Fibroblast of lung (primary cell): ENCODE results near the gene FANCI. TPM values are rescaled to one million over a fixed set of nuclear protein-coding genes. Genes with fewer than 3 reads are reported as not detected.
A peak's percentile ranks its signal among the peaks of the same experiment; 100 is the strongest.

Experiments
- DNase-seq, 2 donors: peaks; one replicate each; pipeline versions ENCODE4 v3.0.0 to v3.0.0-alpha.2; 2010; ENCODE audit warnings: low read depth in 2 of 2
- H2AFZ ChIP-seq: 2 replicates; pipeline ENCODE4 v1.5.1; 2012; ENCODE audit warnings: low read length, control low read depth, inconsistent platforms
- H3K27ac ChIP-seq: 2 replicates; pipeline ENCODE4 v1.5.1; 2011; ENCODE audit warnings: low read length, control low read depth; ENCODE audit not compliant: insufficient read depth
- H3K27me3 ChIP-seq: 2 replicates; pipeline ENCODE4 v1.5.1; 2011; ENCODE audit warnings: mild to moderate bottlenecking, low read length; ENCODE audit not compliant: control insufficient read depth, insufficient read depth
- H3K36me3 ChIP-seq: 2 replicates; pipeline ENCODE4 v1.5.1; 2011; ENCODE audit warnings: low read length; ENCODE audit not compliant: control insufficient read depth, insufficient read depth
- H3K4me1 ChIP-seq: 2 replicates; pipeline ENCODE4 v1.5.1; 2011; ENCODE audit warnings: low read length; ENCODE audit not compliant: control insufficient read depth, insufficient read depth; ENCODE audit errors: extremely low read depth
- H3K4me2 ChIP-seq: 2 replicates; pipeline ENCODE4 v1.5.1; 2011; ENCODE audit warnings: low read length, control low read depth; ENCODE audit not compliant: insufficient read depth; ENCODE audit errors: extremely low read depth
- H3K4me3 ChIP-seq, 4 experiments: fragments of 200-600 bp in 1 of 4; sonication (generic) in 1 of 4; replicated peaks in 1 of 4; 2 replicates each; pipeline ENCODE4 v1.5.1; 2011 to 2016; ENCODE audit warnings: low read length in 4 of 4, low read depth in 3 of 4, mild to moderate bottlenecking in 3 of 4, control low read depth in 2 of 4, inconsistent platforms in 1 of 4, mixed read lengths in 1 of 4; ENCODE audit not compliant: insufficient read depth in 1 of 4; ENCODE audit errors: control extremely low read depth in 1 of 4
- H3K79me2 ChIP-seq: 2 replicates; pipeline ENCODE4 v1.5.1; 2012; ENCODE audit warnings: mild to moderate bottlenecking, low read length, inconsistent platforms; ENCODE audit not compliant: control insufficient read depth, insufficient read depth
- H3K9ac ChIP-seq: 2 replicates; pipeline ENCODE4 v1.5.1; 2011; ENCODE audit warnings: mild to moderate bottlenecking, low read length, control low read depth; ENCODE audit not compliant: insufficient read depth
- H3K9me3 ChIP-seq: 2 replicates; pipeline ENCODE4 v1.5.1; 2012; ENCODE audit warnings: low read depth, low read length; ENCODE audit not compliant: control insufficient read depth, insufficient read depth
- H4K20me1 ChIP-seq: 2 replicates; pipeline ENCODE4 v1.5.1; 2011; ENCODE audit warnings: low read length; ENCODE audit not compliant: control insufficient read depth, insufficient read depth; ENCODE audit errors: extremely low read depth
- EZH2 ChIP-seq: IDR thresholded peaks from 2 replicates; pipeline ENCODE4 v1.5.1; 2012; ENCODE audit warnings: low read length, control low read depth, mild to moderate bottlenecking; ENCODE audit errors: missing control alignments
- polyA minus RNA-seq: library from RNA; depleted of rRNA, polyadenylated mRNA; stranded (reverse); fragments of >200 nt; gene quantifications from 2 replicates; pipeline ENCODE4 v1.2.3, GENCODE V29; 2011; ENCODE audit warnings: low replicate concordance
- polyA plus RNA-seq, 2 donors: library from polyadenylated mRNA; depleted of rRNA in 1 of 2; stranded (reverse) in 1 of 2; unstranded in 1 of 2; fragments of >200 nt; gene quantifications; 2 replicates each; pipeline ENCODE4 v1.2.1, GENCODE V29; 2011 to 2012; ENCODE audit warnings: missing spikeins in 1 of 2
- total RNA-seq: library from RNA; depleted of rRNA; stranded (reverse); fragments of >200 nt; gene quantifications from 2 replicates; pipeline ENCODE4 v1.2.1, GENCODE V29; 2014
- TF ChIP-seq, protein P1 (sequence below), 2 donors: IDR thresholded peaks in 1 of 2; conservative IDR thresholded peaks in 1 of 2; 1 replicate in 1 of 2; 2 replicates in 1 of 2; pipeline ENCODE4 v1.5.1; 2011 to 2012; ENCODE audit warnings: low read length in 2 of 2, control low read depth in 1 of 2, inconsistent platforms in 1 of 2, low read depth in 1 of 2, mild to moderate bottlenecking in 1 of 2

FANCI gene
- total RNA-seq: 5.6 and 13.4 TPM in 2 replicates
- 12.6 and 36.3 TPM in 2 replicates for polyA plus RNA-seq
- polyA plus RNA-seq (2012): 10.3 and 28.3 TPM in 2 replicates
- polyA minus RNA-seq: 0.55 and 3.4 TPM in 2 replicates

DNA sequence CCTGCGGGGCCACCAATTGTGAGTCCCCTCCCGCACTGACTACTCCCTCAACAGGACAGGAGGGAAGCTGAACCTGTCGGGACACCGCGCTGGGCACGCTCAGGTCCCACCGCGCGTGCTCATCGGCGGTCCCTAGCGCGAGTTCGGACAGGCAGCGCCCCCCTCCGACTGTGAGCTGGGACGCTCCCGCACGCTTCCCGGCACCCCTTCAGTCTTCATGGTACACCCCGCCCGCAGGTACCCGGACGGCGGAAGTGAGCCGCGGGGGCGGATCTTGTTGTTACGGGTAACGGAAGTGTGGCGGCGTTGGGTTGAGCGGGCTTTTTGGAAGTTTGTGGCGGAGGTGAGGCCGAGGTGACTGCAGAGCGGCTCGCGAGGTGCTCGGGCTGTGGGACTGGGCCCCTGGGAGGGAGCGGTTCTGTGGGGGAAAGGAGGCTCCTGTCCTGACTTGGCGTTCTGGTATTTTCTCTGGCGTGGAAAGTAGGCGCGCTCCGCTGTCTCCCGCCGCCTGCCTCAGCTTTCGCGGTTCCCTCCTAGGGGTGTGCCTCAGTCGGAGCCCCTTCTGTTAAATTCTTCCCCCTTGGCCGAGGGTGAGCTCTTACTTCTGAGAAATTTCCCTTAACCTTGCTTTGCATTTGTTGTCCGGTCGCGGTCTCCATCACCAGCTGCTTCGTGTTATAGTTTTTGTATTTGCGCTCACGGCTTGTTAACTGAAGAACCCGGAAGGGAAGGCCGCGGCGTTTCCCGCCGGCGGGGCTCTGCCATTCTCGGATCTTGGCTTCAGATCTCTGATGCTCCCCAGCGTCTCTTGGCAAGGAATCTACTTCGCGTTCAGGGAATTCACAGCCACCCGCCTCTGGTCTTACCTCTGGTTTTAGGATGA, at the start of gene FANCI:
FANCI (plus strand) TSS at position 289 of the 883 bp plus-strand sequence. CDS start 3,669 bp downstream, outside the sequence.
- no peaks in the 10 kb centered on the region for H3K36me3 ChIP-seq
- peak within 1 kb of the TSS; percentile 83 for H3K4me2 ChIP-seq
- TF ChIP-seq, protein P1, sequence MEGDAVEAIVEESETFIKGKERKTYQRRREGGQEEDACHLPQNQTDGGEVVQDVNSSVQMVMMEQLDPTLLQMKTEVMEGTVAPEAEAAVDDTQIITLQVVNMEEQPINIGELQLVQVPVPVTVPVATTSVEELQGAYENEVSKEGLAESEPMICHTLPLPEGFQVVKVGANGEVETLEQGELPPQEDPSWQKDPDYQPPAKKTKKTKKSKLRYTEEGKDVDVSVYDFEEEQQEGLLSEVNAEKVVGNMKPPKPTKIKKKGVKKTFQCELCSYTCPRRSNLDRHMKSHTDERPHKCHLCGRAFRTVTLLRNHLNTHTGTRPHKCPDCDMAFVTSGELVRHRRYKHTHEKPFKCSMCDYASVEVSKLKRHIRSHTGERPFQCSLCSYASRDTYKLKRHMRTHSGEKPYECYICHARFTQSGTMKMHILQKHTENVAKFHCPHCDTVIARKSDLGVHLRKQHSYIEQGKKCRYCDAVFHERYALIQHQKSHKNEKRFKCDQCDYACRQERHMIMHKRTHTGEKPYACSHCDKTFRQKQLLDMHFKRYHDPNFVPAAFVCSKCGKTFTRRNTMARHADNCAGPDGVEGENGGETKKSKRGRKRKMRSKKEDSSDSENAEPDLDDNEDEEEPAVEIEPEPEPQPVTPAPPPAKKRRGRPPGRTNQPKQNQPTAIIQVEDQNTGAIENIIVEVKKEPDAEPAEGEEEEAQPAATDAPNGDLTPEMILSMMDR (conservative IDR thresholded peaks at IDR 0.05 in 1 of 2, IDR thresholded peaks at IDR 0.05 in 1 of 2; ENCODE audit: low read depth in 1 of 2, low read length in 2 of 2): peak; percentile 22 to 37
- TF ChIP-seq EZH2: no peak
- peaks cover 3% of the 10 kb centered on the region for H3K4me1 ChIP-seq
- peak within 1 kb of the TSS; percentile 57 for H3K9ac ChIP-seq
- peak within 1 kb of the TSS; percentile 62 to 95 (median 86) for H3K4me3 ChIP-seq
- H3K9me3 ChIP-seq: no peaks in the 10 kb centered on the region
- H4K20me1 ChIP-seq: no peaks in the 10 kb centered on the region
- peak; percentile 92 for DNase-seq
- peaks cover 2% of the 10 kb centered on the region for H3K27me3 ChIP-seq
- peak within 1 kb of the TSS; percentile 91 for H2AFZ ChIP-seq
- H3K79me2 ChIP-seq: peaks cover 16% of the 10 kb centered on the region
- H3K27ac ChIP-seq: peak within 1 kb of the TSS; percentile 46

DNA sequence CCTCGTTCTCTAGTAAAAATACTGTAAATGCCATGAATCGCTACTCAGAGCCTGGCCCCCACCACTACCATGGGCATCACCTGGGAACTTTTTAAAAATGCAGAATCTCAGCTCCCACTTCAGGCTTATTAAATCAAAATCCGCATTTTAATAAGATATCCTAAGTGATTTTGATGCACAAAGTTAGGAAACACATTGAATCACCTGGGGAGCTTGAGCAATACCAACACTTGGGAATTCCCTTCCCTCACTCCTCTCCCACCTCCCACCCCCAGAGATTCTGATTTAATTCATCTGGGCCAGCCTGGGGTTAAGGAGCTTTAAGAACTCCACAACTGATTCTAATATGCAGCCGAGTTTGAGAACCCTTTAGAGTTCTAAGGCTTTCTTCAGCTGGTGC, 49.2 kb upstream of the FANCI start:
- H3K27ac ChIP-seq: no peak overlapping the region
- no peaks in the 10 kb centered on the region for H3K9me3 ChIP-seq
- H3K9ac ChIP-seq: no peak overlapping the region
- no peaks in the 10 kb centered on the region for H3K27me3 ChIP-seq
- no peaks in the 10 kb centered on the region for H4K20me1 ChIP-seq
- H3K4me1 ChIP-seq: no peaks in the 10 kb centered on the region
- TF ChIP-seq, protein P1 (conservative IDR thresholded peaks at IDR 0.05 in 1 of 2, IDR thresholded peaks at IDR 0.05 in 1 of 2; ENCODE audit: low read depth in 1 of 2, low read length in 2 of 2): no peak
- no peak for TF ChIP-seq EZH2
- no peaks in the 10 kb centered on the region for H3K79me2 ChIP-seq
- no peak overlapping the region for H3K4me2 ChIP-seq
- DNase-seq: no peak
- no peak overlapping the region for H3K4me3 ChIP-seq
- H3K36me3 ChIP-seq: peaks cover 8% of the 10 kb centered on the region
- H2AFZ ChIP-seq: no peak overlapping the region

DNA sequence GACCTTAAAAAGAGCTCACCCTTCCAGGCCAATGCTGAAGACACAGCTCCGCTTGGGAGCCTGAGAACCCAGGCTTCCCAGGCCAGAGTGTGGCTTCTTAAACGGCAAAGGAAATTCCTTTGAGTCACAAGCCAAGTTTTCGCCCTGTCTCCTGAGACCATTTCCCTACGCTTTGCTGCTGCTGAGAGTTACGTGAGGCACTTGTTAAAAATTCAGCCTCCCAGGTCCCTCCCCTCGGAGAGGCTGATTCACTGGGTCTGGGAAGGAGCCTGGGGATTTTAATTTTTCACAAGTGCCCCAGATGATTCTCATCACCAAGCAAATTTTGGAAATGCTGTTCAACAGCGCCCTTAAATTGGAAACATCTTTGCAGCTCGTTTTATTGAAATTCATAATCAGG, 47.9 kb upstream of the FANCI start:
- Histone ChIP-seq H3K9ac (no peak overlapping the region), H3K9me3 (no peaks in the 10 kb centered on the region), H3K27me3 (no peaks in the 10 kb centered on the region), H3K4me3 (no peak overlapping the region), H3K36me3 (peaks cover 5% of the 10 kb centered on the region), H3K27ac (no peak overlapping the region), H3K4me2 (no peak overlapping the region), H3K4me1 (no peaks in the 10 kb centered on the region), H2AFZ (no peak overlapping the region), H4K20me1 (no peaks in the 10 kb centered on the region), H3K79me2 (no peaks in the 10 kb centered on the region)
- DNase-seq: peak in 1 of 2 donors; percentile 81
- no peak for TF ChIP-seq EZH2
- TF ChIP-seq, protein P1 (conservative IDR thresholded peaks at IDR 0.05 in 1 of 2, IDR thresholded peaks at IDR 0.05 in 1 of 2; ENCODE audit: low read depth in 1 of 2, low read length in 2 of 2): no peak
